Neural progenitor cell (in vitro differentiated cells): ENCODE results near the gene MATN1. TPM values are rescaled to one million over a fixed set of nuclear protein-coding genes. Genes with fewer than 3 reads are reported as not detected.
A peak's percentile ranks its signal among the peaks of the same experiment; 100 is the strongest.

Experiments used
- DNase-seq: peaks from one replicate; pipeline ENCODE4 v3.0.0-alpha.2; 2016; ENCODE audit warnings: low spot score
- H2AFZ ChIP-seq: fragments of 200-600 bp; sonication (generic); replicated peaks from 2 replicates; pipeline ENCODE4 v1.6.1; 2016; ENCODE audit warnings: antibody characterized with exemption
- H3F3A ChIP-seq: fragments of 200-600 bp; sonication (generic); 2 replicates; pipeline ENCODE4 v1.6.1; 2016; ENCODE audit warnings: antibody characterized with exemption, low read depth
- H3K27ac ChIP-seq: fragments of 200-600 bp; sonication (generic); 2 replicates; pipeline ENCODE4 v1.5.1; 2016; ENCODE audit warnings: mild to moderate bottlenecking
- H3K27me3 ChIP-seq: fragments of 200-600 bp; sonication (generic); 2 replicates; pipeline ENCODE4 v1.6.1; 2016; ENCODE audit warnings: mild to moderate bottlenecking, moderate library complexity
- H3K36me3 ChIP-seq: fragments of 200-600 bp; sonication (generic); 2 replicates; pipeline ENCODE4 v1.5.1; 2016
- H3K4me1 ChIP-seq: fragments of 200-600 bp; sonication (generic); 2 replicates; pipeline ENCODE4 v1.6.1; 2016; ENCODE audit warnings: mixed run types
- H3K4me2 ChIP-seq: fragments of 200-600 bp; sonication (generic); 2 replicates; pipeline ENCODE4 v1.6.1; 2016
- H3K4me3 ChIP-seq: fragments of 200-600 bp; sonication (generic); 2 replicates; pipeline ENCODE4 v1.5.1; 2016
- H3K79me2 ChIP-seq: fragments of 200-600 bp; sonication (generic); 2 replicates; pipeline ENCODE4 v1.6.1; 2016; ENCODE audit warnings: low read depth
- H3K9ac ChIP-seq: fragments of 200-600 bp; sonication (generic); 2 replicates; pipeline ENCODE4 v1.6.1; 2016
- H3K9me3 ChIP-seq: fragments of 200-600 bp; sonication (generic); 2 replicates; pipeline ENCODE4 v1.5.1; 2016; ENCODE audit warnings: low read depth
- H4K20me1 ChIP-seq: fragments of 200-600 bp; sonication (generic); 2 replicates; pipeline ENCODE4 v1.6.1; 2016; ENCODE audit warnings: low read depth
- H3K27ac Mint-ChIP-seq: 3 replicates; pipeline ENCODE4 v1.8.0; 2021; ENCODE audit warnings: mixed read lengths
- H3K27me3 Mint-ChIP-seq: 2 replicates; pipeline ENCODE4 v1.8.0; 2022; ENCODE audit warnings: low read depth, mild to moderate bottlenecking, inconsistent platforms, moderate library complexity, mixed read lengths; ENCODE audit not compliant: insufficient read depth
- H3K36me3 Mint-ChIP-seq: 3 replicates; pipeline ENCODE4 v1.8.0; 2021; ENCODE audit warnings: mixed read lengths
- H3K4me1 Mint-ChIP-seq: 3 replicates; pipeline ENCODE4 v1.8.0; 2021; ENCODE audit warnings: mixed read lengths
- H3K4me3 Mint-ChIP-seq: 3 replicates; pipeline ENCODE4 v1.8.0; 2021; ENCODE audit warnings: mild to moderate bottlenecking, moderate library complexity, mixed read lengths
- H3K9me3 Mint-ChIP-seq: 3 replicates; pipeline ENCODE4 v1.8.0; 2020; ENCODE audit warnings: mixed read lengths
- EZH2 ChIP-seq: fragments of 200-600 bp; sonication (generic); IDR thresholded peaks from 2 replicates; pipeline ENCODE4 v1.6.1; 2017; ENCODE audit warnings: antibody characterized with exemption, mild to moderate bottlenecking, moderate library complexity
- EZH2phosphoT487 ChIP-seq: fragments of 200-600 bp; sonication (generic); IDR thresholded peaks from 2 replicates; pipeline ENCODE4 v1.6.1; 2017; ENCODE audit warnings: antibody characterized with exemption
- total RNA-seq: library from RNA; depleted of rRNA; stranded (reverse); fragments of >200 nt; gene quantifications from 2 replicates; pipeline ENCODE4 v1.2.3, GENCODE V29; 2015; ENCODE audit warnings: low replicate concordance
- TF ChIP-seq, protein P1 (sequence below): fragments of 200-600 bp; sonication (generic); IDR thresholded peaks from 2 replicates; pipeline ENCODE4 v1.5.1; 2017; ENCODE audit warnings: antibody characterized with exemption, mild to moderate bottlenecking

MATN1 gene
- total RNA-seq, 1 donor from 2014 or later = not detected

DNA sequence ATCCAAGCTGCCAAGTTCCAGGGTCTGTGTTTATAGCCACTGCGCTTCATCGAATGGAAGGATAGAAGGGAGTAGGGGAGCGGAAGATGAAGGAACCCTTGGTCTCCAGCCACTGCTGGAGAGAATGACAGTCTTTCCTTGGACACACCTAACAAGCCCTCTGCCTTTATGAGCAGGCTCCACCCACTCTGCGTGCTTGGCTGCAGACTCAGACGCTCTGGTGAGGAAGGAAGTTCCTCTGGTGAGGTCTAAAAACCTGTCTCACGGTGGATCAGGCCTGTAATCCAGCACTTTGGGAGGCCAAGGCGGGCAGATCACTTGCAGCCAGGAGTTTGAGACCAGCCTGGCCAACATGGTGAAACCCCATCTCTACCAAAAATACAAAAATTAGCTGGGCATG, 55.4 kb downstream of the MATN1 start:
- H3K9me3 Mint-ChIP-seq = no peaks in the 10 kb centered on the region
- H3K79me2 ChIP-seq = no peaks in the 10 kb centered on the region
- no peak for TF ChIP-seq EZH2
- TF ChIP-seq, protein P1, sequence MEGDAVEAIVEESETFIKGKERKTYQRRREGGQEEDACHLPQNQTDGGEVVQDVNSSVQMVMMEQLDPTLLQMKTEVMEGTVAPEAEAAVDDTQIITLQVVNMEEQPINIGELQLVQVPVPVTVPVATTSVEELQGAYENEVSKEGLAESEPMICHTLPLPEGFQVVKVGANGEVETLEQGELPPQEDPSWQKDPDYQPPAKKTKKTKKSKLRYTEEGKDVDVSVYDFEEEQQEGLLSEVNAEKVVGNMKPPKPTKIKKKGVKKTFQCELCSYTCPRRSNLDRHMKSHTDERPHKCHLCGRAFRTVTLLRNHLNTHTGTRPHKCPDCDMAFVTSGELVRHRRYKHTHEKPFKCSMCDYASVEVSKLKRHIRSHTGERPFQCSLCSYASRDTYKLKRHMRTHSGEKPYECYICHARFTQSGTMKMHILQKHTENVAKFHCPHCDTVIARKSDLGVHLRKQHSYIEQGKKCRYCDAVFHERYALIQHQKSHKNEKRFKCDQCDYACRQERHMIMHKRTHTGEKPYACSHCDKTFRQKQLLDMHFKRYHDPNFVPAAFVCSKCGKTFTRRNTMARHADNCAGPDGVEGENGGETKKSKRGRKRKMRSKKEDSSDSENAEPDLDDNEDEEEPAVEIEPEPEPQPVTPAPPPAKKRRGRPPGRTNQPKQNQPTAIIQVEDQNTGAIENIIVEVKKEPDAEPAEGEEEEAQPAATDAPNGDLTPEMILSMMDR = no peak
- TF ChIP-seq EZH2phosphoT487 = no peak
- no peaks in the 10 kb centered on the region for H3K9me3 ChIP-seq
- no peaks in the 10 kb centered on the region for H3K36me3 Mint-ChIP-seq
- H3K4me1 Mint-ChIP-seq = peaks cover 38% of the 10 kb centered on the region
- peaks cover 9% of the 10 kb centered on the region for H3K27me3 Mint-ChIP-seq
- no peaks in the 10 kb centered on the region for H3K36me3 ChIP-seq
- H3K9ac ChIP-seq = no peak overlapping the region
- no peak overlapping the region for H3K4me2 ChIP-seq
- no peak for DNase-seq
- no peaks in the 10 kb centered on the region for H4K20me1 ChIP-seq
- no peak overlapping the region for H3K4me3 ChIP-seq
- peak overlapping the region; percentile 68 for H2AFZ ChIP-seq
- no peaks in the 10 kb centered on the region for H3K27me3 ChIP-seq
- H3K27ac Mint-ChIP-seq = no peak overlapping the region
- no peaks in the 10 kb centered on the region for H3F3A ChIP-seq
- no peak overlapping the region for H3K27ac ChIP-seq
- peaks cover 20% of the 10 kb centered on the region for H3K4me1 ChIP-seq
- no peak overlapping the region for H3K4me3 Mint-ChIP-seq

DNA sequence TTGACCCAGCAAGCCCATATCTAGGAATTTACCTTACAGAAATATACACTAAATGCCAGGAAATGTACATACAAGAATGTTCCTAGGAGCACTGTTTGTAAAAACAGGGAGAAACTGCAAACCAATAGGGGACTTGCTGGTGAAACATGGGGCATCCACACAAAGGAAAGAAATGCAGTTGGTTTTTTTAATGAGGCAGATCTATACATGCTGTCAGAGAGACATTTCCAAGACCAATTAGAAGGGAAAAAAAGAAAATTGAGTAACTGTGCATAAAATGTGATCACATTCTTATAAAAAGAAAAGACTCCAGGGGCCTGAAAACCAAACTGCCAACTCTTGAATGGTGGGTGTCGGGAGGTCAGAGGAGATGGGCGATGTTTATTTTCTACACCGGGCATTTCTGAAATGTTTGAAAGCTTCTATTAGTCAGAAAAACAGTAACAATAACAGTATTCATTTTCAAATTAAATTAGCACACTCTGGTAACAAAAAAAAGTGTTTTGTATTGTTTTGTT, 56.6 kb downstream of the MATN1 start:
- no peak overlapping the region for H3K4me2 ChIP-seq
- no peak overlapping the region for H3K9ac ChIP-seq
- no peaks in the 10 kb centered on the region for H3K9me3 ChIP-seq
- H3K4me1 ChIP-seq = peaks cover 22% of the 10 kb centered on the region
- H3K27ac Mint-ChIP-seq = no peak overlapping the region
- no peak for DNase-seq
- H3K27me3 ChIP-seq = no peaks in the 10 kb centered on the region
- H3F3A ChIP-seq = no peaks in the 10 kb centered on the region
- no peak overlapping the region for H3K4me3 ChIP-seq
- no peaks in the 10 kb centered on the region for H3K36me3 Mint-ChIP-seq
- H3K9me3 Mint-ChIP-seq = no peaks in the 10 kb centered on the region
- no peak overlapping the region for H2AFZ ChIP-seq
- no peak overlapping the region for H3K27ac ChIP-seq
- H3K4me3 Mint-ChIP-seq = no peak overlapping the region
- H3K4me1 Mint-ChIP-seq = peaks cover 44% of the 10 kb centered on the region
- H4K20me1 ChIP-seq = no peaks in the 10 kb centered on the region
- peaks cover 9% of the 10 kb centered on the region for H3K27me3 Mint-ChIP-seq
- TF ChIP-seq EZH2phosphoT487 (no peak), EZH2 (no peak)
- TF ChIP-seq, protein P1 = no peak
- no peaks in the 10 kb centered on the region for H3K36me3 ChIP-seq
- H3K79me2 ChIP-seq = no peaks in the 10 kb centered on the region

DNA sequence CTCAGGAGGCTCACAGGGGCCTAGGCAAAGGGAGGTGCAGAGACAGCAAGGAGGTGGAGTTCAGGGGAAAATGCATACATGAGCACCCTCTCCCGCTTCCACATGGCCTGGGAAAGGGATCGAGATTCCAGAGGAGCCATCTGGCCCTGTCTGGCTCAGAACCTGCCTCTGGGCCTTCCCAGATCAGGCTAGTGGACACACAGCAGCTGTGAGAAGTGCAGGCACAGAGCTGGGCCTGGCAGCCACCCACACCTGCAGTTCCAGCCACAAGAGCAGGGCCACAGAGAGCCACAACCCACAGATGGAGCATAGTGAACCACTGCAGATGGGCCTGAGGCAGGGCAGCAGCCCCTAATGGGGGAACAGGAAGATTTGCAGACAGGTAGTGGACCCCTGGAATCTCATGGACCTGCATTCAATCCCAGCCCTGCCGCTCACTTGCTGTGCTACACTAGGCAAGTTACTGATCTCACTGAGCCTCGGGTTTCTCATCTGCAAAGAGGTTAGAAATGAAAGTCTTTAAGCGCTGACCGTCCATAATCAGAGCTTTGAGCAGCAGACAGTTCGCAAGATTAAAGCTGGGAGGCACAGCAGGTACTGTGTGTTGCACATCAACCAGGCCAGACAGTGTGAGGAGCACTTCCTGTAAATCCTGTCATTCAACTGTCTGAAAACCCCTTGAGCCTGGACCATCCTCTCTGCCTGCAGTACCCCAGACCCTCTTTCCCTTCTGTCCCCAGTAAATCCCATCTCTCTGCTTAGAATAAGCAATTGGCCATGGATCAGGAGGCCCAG, 58.0 kb downstream of the MATN1 start:
- H3K27ac ChIP-seq = no peak overlapping the region
- H3K4me1 ChIP-seq = peaks cover 21% of the 10 kb centered on the region
- no peaks in the 10 kb centered on the region for H3K9me3 Mint-ChIP-seq
- no peak for DNase-seq
- peak overlapping the region; percentile 43 for H3K27ac Mint-ChIP-seq
- H3K36me3 ChIP-seq = no peaks in the 10 kb centered on the region
- no peak overlapping the region for H3K9ac ChIP-seq
- H3K79me2 ChIP-seq = no peaks in the 10 kb centered on the region
- H4K20me1 ChIP-seq = no peaks in the 10 kb centered on the region
- no peaks in the 10 kb centered on the region for H3K27me3 ChIP-seq
- peaks cover 9% of the 10 kb centered on the region for H3K27me3 Mint-ChIP-seq
- peaks cover 44% of the 10 kb centered on the region for H3K4me1 Mint-ChIP-seq
- H2AFZ ChIP-seq = peak overlapping the region; percentile 5
- H3F3A ChIP-seq = no peaks in the 10 kb centered on the region
- H3K9me3 ChIP-seq = no peaks in the 10 kb centered on the region
- no peak overlapping the region for H3K4me3 ChIP-seq
- H3K4me3 Mint-ChIP-seq = peak overlapping the region; percentile 33
- TF ChIP-seq, protein P1 = no peak
- TF ChIP-seq EZH2 (no peak), EZH2phosphoT487 (no peak)
- no peak overlapping the region for H3K4me2 ChIP-seq
- H3K36me3 Mint-ChIP-seq = no peaks in the 10 kb centered on the region
